Gastrocnemius medialis (tissue), 4 donors: Measurements from ENCODE around the gene SNORC. TPM values are rescaled to one million over a fixed set of nuclear protein-coding genes. Genes with fewer than 3 reads are reported as not detected.

Source experiments
- ATAC-seq, 2 donors: fragments of 150-250 bp; one replicate each; pipeline ENCODE4 v1.9.1; 2016
- DNase-seq, 2 donors: peaks; one replicate each; pipeline ENCODE4 v3.0.0-alpha.2; 2019
- H3K27ac ChIP-seq, 4 donors: fragments of 200-600 bp; sonication (generic); 1 replicate in 1 of 4; 2 replicates in 3 of 4; pipeline ENCODE4 v1.5.1; 2016 to 2018; ENCODE audit warnings: mild to moderate bottlenecking in 2 of 4, moderate library complexity in 1 of 4
- H3K27me3 ChIP-seq, 3 donors: fragments of 200-600 bp; sonication (generic) in 2 of 3; 1 replicate in 1 of 3; 2 replicates in 2 of 3; pipeline versions ENCODE4 v1.5.1 to v1.6.0; 2016 to 2019; ENCODE audit warnings: mild to moderate bottlenecking in 1 of 3, moderate library complexity in 1 of 3
- H3K36me3 ChIP-seq, 2 donors: fragments of 200-600 bp; sonication (generic) in 1 of 2; one replicate each; pipeline ENCODE4 v1.5.1; 2017 to 2018
- H3K4me1 ChIP-seq, 2 donors: fragments of 200-600 bp; sonication (generic) in 1 of 2; one replicate each; pipeline ENCODE4 v1.5.1; 2016 to 2017; ENCODE audit warnings: mild to moderate bottlenecking in 2 of 2
- H3K4me3 ChIP-seq, 4 donors: fragments of 200-600 bp; sonication (generic) in 3 of 4; 1 replicate in 1 of 4; 2 replicates in 3 of 4; pipeline ENCODE4 v1.5.1; 2016 to 2019; ENCODE audit warnings: mild to moderate bottlenecking in 2 of 4
- H3K9me3 ChIP-seq, 3 donors: fragments of 200-600 bp; sonication (generic) in 2 of 3; 1 replicate in 1 of 3; 2 replicates in 2 of 3; pipeline ENCODE4 v1.5.1; 2016 to 2019
- POLR2A ChIP-seq, 2 donors: fragments of 450-650 bp; IDR thresholded peaks; one replicate each; pipeline ENCODE4 v1.6.1; 2017; ENCODE audit warnings: antibody characterized with exemption in 2 of 2, mild to moderate bottlenecking in 2 of 2, moderate library complexity in 2 of 2
- in situ Hi-C, 4 donors: fragments of 200-750 bp; cut with MboI; loops; one replicate each; pipeline versions ENCODE4 v1.15.0 to v1.8.0; 2017; ENCODE audit warnings: low sequenced_read_pairs in 4 of 4
- intact Hi-C: fragments of 100-400 bp; cut with DNase I; formaldehyde crosslinking; loops from one replicate; pipeline ENCODE4 v1.15.1; 2023; ENCODE audit warnings: low total_unique reads
- total RNA-seq, 4 donors: library from RNA; depleted of rRNA; stranded (reverse); fragments of >200 nt; gene quantifications; one replicate each; pipeline versions ENCODE4 v1.1.0 to v1.2.3, GENCODE V29; 2016
- TF ChIP-seq, protein P1 (sequence below), 5 experiments: fragments of 450-650 bp in 3 of 5; fragments of 200-600 bp in 2 of 5; sonication (generic) in 2 of 5; IDR thresholded peaks in 4 of 5; conservative IDR thresholded peaks in 1 of 5; 1 replicate in 4 of 5; 2 replicates in 1 of 5; pipeline ENCODE4 v1.5.1; 2016 to 2019; ENCODE audit warnings: antibody characterized with exemption in 5 of 5, mild to moderate bottlenecking in 3 of 5, moderate library complexity in 3 of 5

The SNORC gene
- total RNA-seq, 4 donors from 2014 or later, result 0.12 to 4.1 (median 1.1) TPM

DNA sequence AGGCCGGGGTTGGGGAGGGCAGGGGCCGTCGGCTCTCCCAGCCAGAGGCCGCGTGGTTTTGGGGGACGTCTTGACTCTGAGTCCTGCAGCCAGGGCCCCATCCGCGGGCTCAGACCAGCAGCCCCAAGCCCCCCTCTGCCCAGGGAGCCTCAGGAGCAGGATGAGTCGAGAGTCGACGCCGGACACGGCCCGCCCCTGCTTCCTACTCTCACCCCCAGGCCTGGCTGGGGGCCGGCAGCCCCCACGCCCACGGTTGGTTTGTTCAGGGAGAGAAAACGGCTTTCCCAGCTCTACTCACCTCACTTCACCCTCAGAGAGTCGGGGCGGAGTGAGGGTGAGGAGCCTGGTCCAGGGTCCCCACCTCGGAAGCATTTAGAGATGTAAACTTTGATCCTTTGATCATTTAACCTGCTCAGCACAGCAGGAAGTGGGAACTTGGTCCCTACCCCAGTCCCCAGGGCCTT is 6.9 kb downstream of the SNORC start:
- DNase-seq (no peak), ATAC-seq (no peak)
- TF ChIP-seq, protein P1, sequence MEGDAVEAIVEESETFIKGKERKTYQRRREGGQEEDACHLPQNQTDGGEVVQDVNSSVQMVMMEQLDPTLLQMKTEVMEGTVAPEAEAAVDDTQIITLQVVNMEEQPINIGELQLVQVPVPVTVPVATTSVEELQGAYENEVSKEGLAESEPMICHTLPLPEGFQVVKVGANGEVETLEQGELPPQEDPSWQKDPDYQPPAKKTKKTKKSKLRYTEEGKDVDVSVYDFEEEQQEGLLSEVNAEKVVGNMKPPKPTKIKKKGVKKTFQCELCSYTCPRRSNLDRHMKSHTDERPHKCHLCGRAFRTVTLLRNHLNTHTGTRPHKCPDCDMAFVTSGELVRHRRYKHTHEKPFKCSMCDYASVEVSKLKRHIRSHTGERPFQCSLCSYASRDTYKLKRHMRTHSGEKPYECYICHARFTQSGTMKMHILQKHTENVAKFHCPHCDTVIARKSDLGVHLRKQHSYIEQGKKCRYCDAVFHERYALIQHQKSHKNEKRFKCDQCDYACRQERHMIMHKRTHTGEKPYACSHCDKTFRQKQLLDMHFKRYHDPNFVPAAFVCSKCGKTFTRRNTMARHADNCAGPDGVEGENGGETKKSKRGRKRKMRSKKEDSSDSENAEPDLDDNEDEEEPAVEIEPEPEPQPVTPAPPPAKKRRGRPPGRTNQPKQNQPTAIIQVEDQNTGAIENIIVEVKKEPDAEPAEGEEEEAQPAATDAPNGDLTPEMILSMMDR (IDR thresholded peaks at IDR 0.05 in 4 of 5, conservative IDR thresholded peaks at IDR 0.05 in 1 of 5), result no peak
- no peak for TF ChIP-seq POLR2A (IDR thresholded peaks at IDR 0.05)
- Histone ChIP-seq H3K36me3 (no peaks in the 10 kb centered on the region), H3K9me3 (no peaks in the 10 kb centered on the region), H3K27me3 (no peaks in the 10 kb centered on the region), H3K27ac (peak overlapping the region in 1 of 4 donors; percentile 5), H3K4me1 (peaks cover 0 to 4% of the 10 kb centered on the region in 2 donors), H3K4me3 (peak overlapping the region in 3 of 4 donors; percentile 46 to 52 (median 50))
- in situ Hi-C loops (no loop called here), intact Hi-C loops (loop anchor here (2.0 kb wide), 1 partner anchor 22 kb away; no protein-coding TSS in a partner anchor)

DNA sequence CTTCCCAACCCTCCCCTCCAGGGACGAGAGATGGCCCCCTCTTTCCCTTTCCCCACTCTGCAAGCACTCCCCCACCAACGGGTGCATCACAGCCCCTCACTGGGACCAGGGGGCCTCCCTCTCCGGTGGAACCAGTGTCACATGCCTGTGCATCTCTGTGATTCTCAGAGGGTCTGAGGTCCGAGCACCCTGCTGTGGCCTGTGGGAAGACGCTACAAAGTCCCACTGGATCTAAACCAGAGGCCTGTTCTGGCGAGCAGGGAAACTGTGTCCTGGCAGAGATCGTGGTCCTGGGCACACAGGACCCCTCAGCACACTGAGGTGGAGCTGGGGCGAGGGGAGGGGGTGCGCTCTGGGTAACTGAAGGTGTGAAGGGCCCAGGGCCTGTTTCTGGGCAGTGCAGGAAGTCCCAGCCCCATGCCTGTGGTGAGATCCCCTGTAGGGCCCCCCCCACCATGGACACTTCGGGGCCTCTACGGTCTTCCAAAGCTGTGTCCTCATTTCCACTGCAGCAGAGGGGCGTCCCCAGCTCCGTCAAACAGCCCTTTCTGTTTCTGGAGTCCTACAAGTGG is 8.0 kb downstream of the SNORC start:
- DNase-seq (no peak), ATAC-seq (no peak)
- intact Hi-C loops (loop anchor here (2.0 kb wide), 1 partner anchor 23 kb away; no protein-coding TSS in a partner anchor), in situ Hi-C loops (no loop called here)
- no peak overlapping the region for H3K4me3 ChIP-seq
- H3K4me1 ChIP-seq, result peaks cover 0 to 4% of the 10 kb centered on the region in 2 donors
- TF ChIP-seq, protein P1 (IDR thresholded peaks at IDR 0.05 in 4 of 5, conservative IDR thresholded peaks at IDR 0.05 in 1 of 5), result no peak
- TF ChIP-seq POLR2A (IDR thresholded peaks at IDR 0.05), result no peak
- H3K27me3 ChIP-seq, result no peaks in the 10 kb centered on the region
- no peaks in the 10 kb centered on the region for H3K9me3 ChIP-seq
- H3K27ac ChIP-seq, result no peak overlapping the region
- H3K36me3 ChIP-seq, result no peaks in the 10 kb centered on the region

DNA sequence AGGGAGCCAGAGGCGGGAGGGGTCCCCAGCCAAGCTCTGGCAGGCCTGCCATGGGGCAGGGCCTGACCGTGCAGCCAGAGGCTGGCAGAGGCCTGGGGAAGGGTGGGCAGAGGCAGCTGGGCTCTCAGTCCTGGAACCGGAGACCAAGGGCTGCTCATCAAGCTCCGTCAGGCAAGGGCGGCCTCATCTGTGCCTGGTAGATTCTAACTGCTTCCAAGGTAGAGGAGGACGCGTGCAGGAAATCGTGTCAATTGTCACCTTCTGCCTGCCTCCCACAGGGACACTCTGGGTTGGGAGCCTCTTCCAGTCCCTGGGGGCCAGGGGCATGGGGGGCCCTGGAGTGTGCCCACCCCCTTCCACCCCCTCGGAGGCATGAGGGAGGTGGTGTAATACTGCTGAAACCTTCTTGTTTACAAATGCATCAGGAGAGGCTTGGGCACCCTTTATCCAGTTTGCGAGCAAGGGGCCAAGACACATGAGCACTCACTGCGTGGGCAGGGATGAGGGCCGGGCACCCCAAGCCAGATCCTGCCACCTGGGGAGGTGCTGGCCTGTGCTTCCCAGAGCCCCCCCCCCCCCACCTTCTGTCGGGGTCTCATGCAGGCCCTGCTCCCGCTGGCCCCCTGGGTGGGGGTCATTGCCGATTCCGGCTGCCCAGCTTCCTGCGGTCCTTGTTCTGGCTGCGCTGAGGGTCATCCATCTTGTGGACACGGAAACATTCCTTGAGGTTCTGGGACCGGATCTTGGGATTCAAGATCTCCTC is 9.0 kb downstream of the SNORC start:
- intact Hi-C loops (no loop called here), in situ Hi-C loops (no loop called here)
- Histone ChIP-seq H3K27ac (no peak overlapping the region), H3K36me3 (no peaks in the 10 kb centered on the region), H3K4me3 (no peak overlapping the region), H3K27me3 (no peaks in the 10 kb centered on the region), H3K9me3 (no peaks in the 10 kb centered on the region), H3K4me1 (peaks cover 0 to 4% of the 10 kb centered on the region in 2 donors)
- TF ChIP-seq POLR2A (IDR thresholded peaks at IDR 0.05), result no peak
- TF ChIP-seq, protein P1 (IDR thresholded peaks at IDR 0.05 in 4 of 5, conservative IDR thresholded peaks at IDR 0.05 in 1 of 5), result no peak
- no peak for DNase-seq
- no peak for ATAC-seq

DNA sequence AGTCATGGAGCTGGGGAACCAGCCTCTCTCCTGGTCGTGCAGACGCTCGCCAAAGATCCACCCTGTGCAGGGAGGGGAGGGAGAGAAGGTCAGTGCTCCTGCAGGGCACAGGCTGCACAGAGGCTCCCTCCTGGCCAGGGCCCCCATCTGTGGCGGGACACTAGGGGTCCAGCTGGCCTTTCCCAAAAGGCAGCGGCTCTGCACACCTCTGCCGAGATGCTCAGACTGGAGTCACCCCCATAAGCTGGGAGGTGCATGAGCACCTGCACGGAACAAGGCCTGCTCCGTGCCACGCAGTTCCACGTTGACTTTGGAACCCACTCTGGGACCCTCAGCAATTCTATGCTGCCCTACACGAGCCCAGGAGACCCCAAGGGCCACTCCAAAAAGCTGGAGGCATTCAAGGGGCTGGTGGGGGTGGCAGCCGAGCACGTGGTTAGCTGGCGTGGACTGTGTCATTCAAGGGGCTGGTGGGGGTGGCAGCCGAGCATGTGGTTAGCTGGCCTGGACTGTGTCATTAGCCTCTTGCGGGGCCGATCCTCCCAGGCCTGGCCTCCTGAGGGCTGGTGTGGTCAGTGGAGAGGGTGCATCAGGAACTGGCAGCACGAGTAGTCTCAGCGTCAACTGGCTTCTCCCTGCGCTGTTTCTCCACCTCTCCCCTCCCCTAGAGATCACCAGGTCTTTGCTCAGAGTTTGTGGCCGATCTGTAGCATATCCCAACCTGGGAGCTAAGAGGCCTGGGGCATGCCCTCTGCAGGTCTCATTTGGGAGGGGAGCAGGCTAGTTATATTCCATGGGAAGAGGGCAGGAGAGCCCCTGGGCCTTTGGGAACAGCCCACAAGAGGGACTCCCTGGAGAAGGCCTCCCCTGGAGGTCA is 9.8 kb downstream of the SNORC start:
- H3K36me3 ChIP-seq, result no peaks in the 10 kb centered on the region
- no peak for ATAC-seq
- no peaks in the 10 kb centered on the region for H3K27me3 ChIP-seq
- H3K4me3 ChIP-seq, result no peak overlapping the region
- TF ChIP-seq, protein P1 (IDR thresholded peaks at IDR 0.05 in 4 of 5, conservative IDR thresholded peaks at IDR 0.05 in 1 of 5), result no peak
- no peak for TF ChIP-seq POLR2A (IDR thresholded peaks at IDR 0.05)
- peaks cover 0 to 4% of the 10 kb centered on the region in 2 donors for H3K4me1 ChIP-seq
- intact Hi-C loops (no loop called here), in situ Hi-C loops (no loop called here)
- no peak overlapping the region for H3K27ac ChIP-seq
- no peak for DNase-seq
- no peaks in the 10 kb centered on the region for H3K9me3 ChIP-seq
